GM12878 (cell line): ENCODE measurements around the gene MAGI2. TPM values are rescaled to one million over a fixed set of nuclear protein-coding genes. Genes with fewer than 3 reads are reported as not detected.

ENCODE experiments used
- ATAC-seq: fragments of 200-7000 bp; cut with Tn5 transposase; 3 replicates; pipeline ENCODE4 v1.9.1; 2020; ENCODE audit warnings: mild to moderate bottlenecking, moderate library complexity
- BruUV-seq: library from RNA; stranded (reverse); fragments of 400-500 nt; replicated peaks from 2 replicates; lab custom pipeline; 2021; lab: Mats Ljungman, UMichigan
- CTCF ChIA-PET: fragments of 300-600 bp; sonication (Branson Sonifier 250); formaldehyde crosslinking; extraction: SDS; loops from one replicate; lab custom pipeline; 2021; ENCODE audit warnings: inconsistent platforms; lab: Yijun Ruan, JAX
- POLR2A ChIA-PET: fragments of 350-600 bp; formaldehyde crosslinking; extraction: SDS; loops from one replicate; lab custom pipeline; 2021; ENCODE audit warnings: inconsistent platforms; lab: Charles Lee
- RAD21 ChIA-PET: fragments of 300-600 bp; sonication (Branson Sonifier 250); formaldehyde crosslinking; loops from one replicate; lab custom pipeline; 2023; ENCODE audit warnings: antibody characterized with exemption; ENCODE audit not compliant: unreplicated experiment; lab: Charles Lee
- SMC1A ChIA-PET: fragments of 300-600 bp; sonication (Branson Sonifier 250); formaldehyde crosslinking; loops from one replicate; lab custom pipeline; 2023; ENCODE audit not compliant: unreplicated experiment, uncharacterized antibody; lab: Charles Lee
- DNase-seq: peaks from one replicate; pipeline ENCODE4 v3.0.0-alpha.2; 2011; ENCODE audit warnings: low read depth, low spot score
- FAIRE-seq: peaks from 3 replicates; lab custom pipeline; 2011; peaks lifted over from hg19 to GRCh38; lab: Jason Lieb, UNC
- H2AFZ ChIP-seq: 2 replicates; pipeline ENCODE4 v1.6.0; 2011; ENCODE audit warnings: low read depth, low read length, control low read depth; ENCODE audit not compliant: control insufficient read depth
- H3K27ac ChIP-seq: 2 replicates; pipeline ENCODE4 v1.5.1; 2011; ENCODE audit warnings: control low read depth; ENCODE audit not compliant: control insufficient read depth, insufficient read depth
- H3K27me3 ChIP-seq, 2 experiments: replicated peaks in 1 of 2; 2 replicates each; pipeline versions ENCODE4 v1.6.0 to v1.6.1; 2011; ENCODE audit warnings: low read length in 1 of 2; ENCODE audit not compliant: control insufficient read depth in 2 of 2, insufficient read depth in 2 of 2
- H3K36me3 ChIP-seq, 2 experiments: 2 replicates each; pipeline ENCODE4 v1.5.1; 2011; ENCODE audit warnings: low read length in 1 of 2; ENCODE audit not compliant: control insufficient read depth in 2 of 2, insufficient read depth in 2 of 2
- H3K4me1 ChIP-seq: 2 replicates; pipeline ENCODE4 v1.6.1; 2011; ENCODE audit warnings: mild to moderate bottlenecking, low read length, moderate library complexity, mixed read lengths; ENCODE audit not compliant: control insufficient read depth, insufficient read depth
- H3K4me2 ChIP-seq: 2 replicates; pipeline ENCODE4 v1.6.0; 2011; ENCODE audit warnings: control low read depth; ENCODE audit not compliant: control insufficient read depth, insufficient read depth
- H3K4me3 ChIP-seq: fragments of 200-600 bp; sonication (generic); 2 replicates; pipeline ENCODE4 v1.5.1; 2016
- H3K79me2 ChIP-seq: 2 replicates; pipeline ENCODE4 v1.6.0; 2011; ENCODE audit warnings: low read length; ENCODE audit not compliant: control insufficient read depth, insufficient read depth
- H3K9ac ChIP-seq: 2 replicates; pipeline ENCODE4 v1.8.0; 2011; ENCODE audit warnings: low read length, control low read depth, mixed read lengths; ENCODE audit not compliant: control insufficient read depth, insufficient read depth
- H3K9me3 ChIP-seq: replicated peaks from 3 replicates; pipeline ENCODE4 v1.5.1; 2011; ENCODE audit warnings: mild to moderate bottlenecking, low read length; ENCODE audit not compliant: control insufficient read depth, insufficient read depth
- H4K20me1 ChIP-seq: 2 replicates; pipeline ENCODE4 v1.6.0; 2011; ENCODE audit not compliant: control insufficient read depth, insufficient read depth
- ASH2L ChIP-seq: fragments of 300-600, 200-600 bp; sonication (generic); IDR thresholded peaks from 2 replicates; pipeline ENCODE4 v1.6.1; 2017; ENCODE audit warnings: low read depth, mild to moderate bottlenecking, borderline replicate concordance
- BCLAF1 ChIP-seq: fragments of 450-650 bp; IDR thresholded peaks from 2 replicates; pipeline ENCODE4 v1.6.1; 2017; ENCODE audit warnings: antibody characterized with exemption, mild to moderate bottlenecking, moderate library complexity
- BHLHE40 ChIP-seq, 2 experiments: fragments of 450-650 bp in 1 of 2; IDR thresholded peaks; 2 replicates each; pipeline ENCODE4 v1.6.1; 2011 to 2017; ENCODE audit warnings: low read depth in 2 of 2, borderline replicate concordance in 1 of 2, improper control_type of control experiment in 1 of 2, low read length in 1 of 2, mild to moderate bottlenecking in 1 of 2
- ELK1 ChIP-seq: IDR thresholded peaks from 2 replicates; pipeline ENCODE4 v1.6.1; 2012; ENCODE audit warnings: low read depth, low read length, improper control_type of control experiment
- ESRRA ChIP-seq: IDR thresholded peaks from 2 replicates; pipeline ENCODE4 v1.6.1; 2012; ENCODE audit warnings: mild to moderate bottlenecking, low read length, improper control_type of control experiment
- FOS ChIP-seq: IDR thresholded peaks from 3 replicates; pipeline ENCODE4 v1.6.1; 2011; ENCODE audit warnings: borderline replicate concordance; ENCODE audit not compliant: insufficient read length; ENCODE audit errors: extremely low read depth
- IKZF1 ChIP-seq: fragments of 450-650 bp; conservative IDR thresholded peaks from 2 replicates; pipeline ENCODE4 v1.6.1; 2017; ENCODE audit warnings: antibody characterized with exemption, mild to moderate bottlenecking
- IKZF2 ChIP-seq, 2 experiments: fragments of 450-650 bp; IDR thresholded peaks; 2 replicates each; pipeline ENCODE4 v1.6.1; 2017; ENCODE audit warnings: mild to moderate bottlenecking in 2 of 2, moderate library complexity in 2 of 2
- LARP7 ChIP-seq: fragments of 450-650 bp; IDR thresholded peaks from 2 replicates; pipeline ENCODE4 v1.6.1; 2017; ENCODE audit warnings: mild to moderate bottlenecking
- MEF2A ChIP-seq: IDR thresholded peaks from 2 replicates; pipeline ENCODE4 v1.6.1; 2011; ENCODE audit warnings: low read depth, mild to moderate bottlenecking, low read length, moderate library complexity; ENCODE audit not compliant: insufficient read depth
- NFYA ChIP-seq: IDR thresholded peaks from 2 replicates; pipeline ENCODE4 v1.6.1; 2011; ENCODE audit warnings: low read depth, mild to moderate bottlenecking, low read length, improper control_type of control experiment, borderline replicate concordance
- RAD51 ChIP-seq: fragments of 450-650 bp; IDR thresholded peaks from 2 replicates; pipeline ENCODE4 v1.6.1; 2016; ENCODE audit warnings: moderate library complexity, mild to moderate bottlenecking, inconsistent platforms
- SPI1 ChIP-seq: IDR thresholded peaks from 2 replicates; pipeline ENCODE4 v1.6.1; 2011; ENCODE audit warnings: low read depth, mild to moderate bottlenecking, low read length, moderate library complexity, borderline replicate concordance; ENCODE audit not compliant: insufficient read depth
- SREBF1 ChIP-seq: IDR thresholded peaks from 2 replicates; pipeline ENCODE4 v1.6.1; 2012; ENCODE audit warnings: mild to moderate bottlenecking, low read length
- TBL1XR1 ChIP-seq: IDR thresholded peaks from 2 replicates; pipeline ENCODE4 v1.6.1; 2012; ENCODE audit warnings: low read depth, low read length, improper control_type of control experiment
- ZNF207 ChIP-seq: fragments of 450-650 bp; IDR thresholded peaks from 2 replicates; pipeline ENCODE4 v1.6.1; 2014; ENCODE audit warnings: antibody characterized with exemption, mild to moderate bottlenecking, borderline replicate concordance
- ZNF274 ChIP-seq: IDR thresholded peaks from one replicate; pipeline ENCODE4 v1.8.0; 2011; ENCODE audit not compliant: insufficient read length, insufficient read depth
- WGBS: methylation state at CpG from one replicate; pipeline ENCODE4 v1.1.6; 2016; ENCODE audit warnings: low lambda C conversion rate; ENCODE audit not compliant: insufficient replicate concordance, insufficient coverage; ENCODE audit errors: missing lambda C conversion rate; 5-methylcytosine and 5-hydroxymethylcytosine counted together
- in situ Hi-C: fragments of 300-500 bp; cut with MboI; formaldehyde crosslinking; loops from 9 replicates; pipeline ENCODE4 v1.14.3; 2018; ENCODE audit warnings: mixed read lengths
- intact Hi-C: fragments of 100-400 bp; cut with micrococcal nuclease; formaldehyde crosslinking; loops from one replicate; pipeline ENCODE4 v1.14.2; 2022; ENCODE audit not compliant: unreplicated experiment
- polyA plus RNA-seq, 11 experiments: library from polyadenylated mRNA; depleted of rRNA in 4 of 11; unstranded in 6 of 11; stranded (reverse) in 5 of 11; fragments of >200 nt; fragmentation: Nextera tagmentation in 4 of 11; fragmentation: Illumina TruSeq in 1 of 11; extraction: Ambion mirVana in 4 of 11; extraction: Trizol in 1 of 11; gene quantifications; 1 replicate in 1 of 11; 2 replicates in 10 of 11; pipeline versions ENCODE4 v1.2.1 to v1.2.3, GENCODE V29; 2011 to 2016; ENCODE audit warnings: inconsistent platforms in 2 of 11, missing spikeins in 2 of 11, low read depth in 1 of 11
- total RNA-seq, 4 experiments: library from RNA; depleted of rRNA in 3 of 4; stranded (reverse); fragments of >200 nt in 3 of 4; fragmentation: Illumina TruSeq in 1 of 4; extraction: Trizol in 1 of 4; gene quantifications; 2 replicates each; pipeline versions ENCODE4 v1.2.1 to v1.2.3, GENCODE V29; 2013 to 2021

MAGI2 gene
- total and polyA plus RNA-seq, 10 of the 15 experiments (the other 5 are each of a cell fraction or from before 2014, with no cell fraction given), result 0.01 to 0.31 (median 0.05) TPM; not detected in 2

DNA sequence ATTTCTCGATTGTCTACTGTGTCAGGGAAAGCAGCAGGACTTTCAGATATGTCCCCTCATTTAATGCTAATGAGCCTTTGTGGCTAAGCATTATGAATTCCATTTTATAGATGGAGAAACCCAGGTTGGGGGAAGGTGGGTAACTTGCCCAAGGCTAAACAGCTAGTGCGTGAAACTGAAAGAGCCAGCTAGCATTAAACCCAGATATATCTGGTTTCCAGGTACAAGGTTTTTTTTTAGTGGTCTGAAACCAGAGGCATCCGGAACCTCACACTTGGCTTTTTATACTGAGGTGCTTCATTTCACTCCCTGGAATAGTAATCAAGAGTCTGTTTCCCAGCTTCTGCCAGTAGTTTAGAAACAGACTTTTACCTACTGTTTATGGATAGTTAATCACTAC lies 960.1 kb downstream of the MAGI2 start:
- no peaks in the 10 kb centered on the region for H3K79me2 ChIP-seq
- H4K20me1 ChIP-seq, result no peaks in the 10 kb centered on the region
- no peak for ATAC-seq
- H3K27ac ChIP-seq, result no peak overlapping the region
- H3K4me1 ChIP-seq, result no peaks in the 10 kb centered on the region
- H3K4me3 ChIP-seq, result no peak overlapping the region
- SMC1A ChIA-PET, result interaction anchor here (1.1 kb wide), 1 partner anchor 43 kb away, joined by 4 read pairs; no protein-coding TSS in a partner anchor
- no peak for TF ChIP-seq RAD51
- TF ChIP-seq SPI1, result no peak
- no peak for TF ChIP-seq TBL1XR1
- no peak for TF ChIP-seq ESRRA
- TF ChIP-seq NFYA, result no peak
- no peak for TF ChIP-seq FOS
- TF ChIP-seq MEF2A, result no peak
- TF ChIP-seq IKZF2 (IDR thresholded peaks at IDR 0.05), result no peak
- no peak for TF ChIP-seq ASH2L
- no peak for TF ChIP-seq BHLHE40 (IDR thresholded peaks at IDR 0.05; ENCODE audit: borderline replicate concordance in 1 of 2, low read depth in 2 of 2, low read length in 1 of 2)
- no peak for TF ChIP-seq ZNF274
- no peak for TF ChIP-seq SREBF1
- no peak for TF ChIP-seq ZNF207
- TF ChIP-seq BCLAF1, result no peak
- no peak for TF ChIP-seq IKZF1
- no peak for TF ChIP-seq ELK1
- TF ChIP-seq LARP7, result no peak
- TF ChIP-seq, all 136 proteins: peak for 0
- Histone ChIP-seq H2AFZ (no peak overlapping the region), H3K27me3 (no peaks in the 10 kb centered on the region; a peak in 1 of 4 replicates), H3K36me3 (no peaks in the 10 kb centered on the region), H3K9ac (no peak overlapping the region), H3K9me3 (no peaks in the 10 kb centered on the region), H3K4me2 (no peak overlapping the region)
- in situ Hi-C loops (no loop called here), intact Hi-C loops (no loop called here)
- FAIRE-seq (no peak), DNase-seq (no peak)
- ChIA-PET CTCF (no interaction called here), RAD21 (no interaction called here), POLR2A (no interaction called here)
- 10% methylated on average over 3 of the region's 3 CpGs for WGBS
- no TSS peak for BruUV-seq
